Measurements from ENCODE around the gene POMGNT2. TPM values are rescaled to one million over a fixed set of nuclear protein-coding genes. Genes with fewer than 3 reads are reported as not detected.

The POMGNT2 gene
- total RNA-seq, 2 donors from 2014 or later = 12.7 to 14.5 TPM

GRCh38 chr3:43126536-43126935 is 20.7 kb upstream of the POMGNT2 start:
- Histone ChIP-seq H3K36me3 (ENCODE audit: control insufficient read depth, insufficient read depth, low read length) (no peaks in the 10 kb centered on the region), H3K4me3 (ENCODE audit: low read length) (no peak overlapping the region), H3K9me3 (ENCODE audit: control insufficient read depth, low read length) (peaks cover 6% of the 10 kb centered on the region), H3K27me3 (ENCODE audit: control insufficient read depth, insufficient read depth, low read length, poor library complexity, severe bottlenecking) (peaks cover 3% of the 10 kb centered on the region), H3K9ac (ENCODE audit: extremely low read depth, low read length, poor library complexity, severe bottlenecking) (no peak overlapping the region), H3K4me1 (ENCODE audit: control insufficient read depth, insufficient read depth, low read length) (no peaks in the 10 kb centered on the region), H3K27ac (ENCODE audit: low read depth, low read length) (no peak overlapping the region)
- Mint-ChIP-seq H3K27ac (no peak overlapping the region), H3K36me3 (ENCODE audit: low read depth) (no peaks in the 10 kb centered on the region), H3K4me1 (no peaks in the 10 kb centered on the region), H3K9me3 (peaks cover 8% of the 10 kb centered on the region), H3K4me3 (no peak overlapping the region), H3K27me3 (ENCODE audit: insufficient read depth) (peaks cover 6% of the 10 kb centered on the region)
- no peak for TF ChIP-seq CTCF (conservative IDR thresholded peaks at IDR 0.05)
- no peak for DNase-seq
- 86 to 96% methylated on average over 2 of the region's 3 CpGs for WGBS, 2 experiments (ENCODE audit: insufficient coverage in 1 of 2, insufficient read length in 1 of 2)

DNA sequence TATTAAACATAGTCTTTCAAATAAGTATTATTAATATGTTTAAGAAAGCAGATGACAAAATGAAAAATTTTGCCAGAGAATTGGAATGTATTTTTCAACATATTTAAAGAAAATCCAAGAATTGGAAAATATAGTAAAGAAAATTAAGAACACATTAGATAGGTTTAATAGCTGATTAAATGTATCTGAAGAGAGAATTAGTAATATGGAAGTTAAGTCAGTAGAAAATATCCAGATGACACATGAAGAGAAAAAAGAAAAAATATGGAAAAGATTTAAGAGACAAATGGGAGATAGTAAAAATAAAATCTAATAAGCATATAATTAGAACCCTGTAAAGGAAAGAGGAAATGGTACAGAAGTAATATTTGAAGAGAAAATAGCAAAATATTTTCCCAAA is 18.0 kb upstream of the POMGNT2 start:
- H3K27ac ChIP-seq (ENCODE audit: low read depth, low read length) = no peak overlapping the region
- H3K36me3 ChIP-seq (ENCODE audit: control insufficient read depth, insufficient read depth, low read length) = no peaks in the 10 kb centered on the region
- no peaks in the 10 kb centered on the region for H3K36me3 Mint-ChIP-seq (ENCODE audit: low read depth)
- no peak overlapping the region for H3K27ac Mint-ChIP-seq
- H3K27me3 Mint-ChIP-seq (ENCODE audit: insufficient read depth) = peaks cover 5% of the 10 kb centered on the region
- no peak for DNase-seq
- no peaks in the 10 kb centered on the region for H3K4me1 Mint-ChIP-seq
- no peak overlapping the region for H3K9ac ChIP-seq (ENCODE audit: extremely low read depth, low read length, poor library complexity, severe bottlenecking)
- H3K4me3 ChIP-seq (ENCODE audit: low read length) = no peak overlapping the region
- peaks cover 6% of the 10 kb centered on the region for H3K9me3 ChIP-seq (ENCODE audit: control insufficient read depth, low read length)
- H3K4me3 Mint-ChIP-seq = no peak overlapping the region
- no peak for TF ChIP-seq CTCF (conservative IDR thresholded peaks at IDR 0.05)
- no peaks in the 10 kb centered on the region for H3K4me1 ChIP-seq (ENCODE audit: control insufficient read depth, insufficient read depth, low read length)
- no peaks in the 10 kb centered on the region for H3K27me3 ChIP-seq (ENCODE audit: control insufficient read depth, insufficient read depth, low read length, poor library complexity, severe bottlenecking)
- H3K9me3 Mint-ChIP-seq = peaks cover 8% of the 10 kb centered on the region

DNA sequence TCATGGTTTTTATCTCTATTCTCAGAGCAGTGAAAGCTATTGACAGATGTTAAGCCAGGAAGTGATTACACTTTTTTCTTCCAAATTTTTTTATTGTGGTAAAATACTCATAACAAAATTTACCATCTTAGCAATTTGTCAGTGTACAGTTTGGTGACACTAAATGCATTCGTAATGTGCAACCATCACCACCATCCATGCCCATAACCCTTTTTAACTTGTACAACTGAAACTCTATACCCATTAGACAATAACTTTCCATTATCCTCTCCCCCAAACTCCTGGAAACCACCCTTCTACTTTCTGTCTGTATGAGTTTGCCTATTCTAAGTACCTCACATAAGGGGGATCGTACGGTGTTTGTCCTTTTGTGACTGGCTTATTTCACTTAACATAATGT is 15.1 kb upstream of the POMGNT2 start:
- H3K27me3 Mint-ChIP-seq (ENCODE audit: insufficient read depth) = peaks cover 7% of the 10 kb centered on the region

More for the DNA sequence above, 15.1 kb upstream of the POMGNT2 start:
- no peak for TF ChIP-seq CTCF (conservative IDR thresholded peaks at IDR 0.05)
- 78 to 89% methylated on average over 3 of the region's 3 CpGs for WGBS, 2 experiments (ENCODE audit: insufficient coverage in 1 of 2, insufficient read length in 1 of 2)
- H3K9me3 ChIP-seq (ENCODE audit: control insufficient read depth, low read length) = peaks cover 6% of the 10 kb centered on the region
- H3K27me3 ChIP-seq (ENCODE audit: control insufficient read depth, insufficient read depth, low read length, poor library complexity, severe bottlenecking) = no peaks in the 10 kb centered on the region
- no peaks in the 10 kb centered on the region for H3K36me3 ChIP-seq (ENCODE audit: control insufficient read depth, insufficient read depth, low read length)
- no peak overlapping the region for H3K4me3 Mint-ChIP-seq
- no peaks in the 10 kb centered on the region for H3K4me1 ChIP-seq (ENCODE audit: control insufficient read depth, insufficient read depth, low read length)
- no peak overlapping the region for H3K9ac ChIP-seq (ENCODE audit: extremely low read depth, low read length, poor library complexity, severe bottlenecking)
- H3K9me3 Mint-ChIP-seq = peaks cover 8% of the 10 kb centered on the region
- H3K27ac Mint-ChIP-seq = no peak overlapping the region
- no peak for DNase-seq
- no peak overlapping the region for H3K27ac ChIP-seq (ENCODE audit: low read depth, low read length)
- H3K4me1 Mint-ChIP-seq = no peaks in the 10 kb centered on the region
- no peak overlapping the region for H3K4me3 ChIP-seq (ENCODE audit: low read length)
- no peaks in the 10 kb centered on the region for H3K36me3 Mint-ChIP-seq (ENCODE audit: low read depth)
